HL-60 (cell line): ENCODE measurements around the gene ABCG8.

ENCODE experiments used
- GABPA ChIP-seq: IDR thresholded peaks from 2 replicates; pipeline ENCODE4 v1.6.1; 2012; ENCODE audit warnings: low read depth
- POLR2AphosphoS5 ChIP-seq: IDR thresholded peaks from 2 replicates; pipeline ENCODE4 v1.6.1; 2012; ENCODE audit warnings: low read depth
- SPI1 ChIP-seq: IDR thresholded peaks from 2 replicates; pipeline ENCODE4 v1.6.1; 2012; ENCODE audit warnings: low read depth, mild to moderate bottlenecking, borderline replicate concordance
- TF ChIP-seq, protein P1 (sequence below): IDR thresholded peaks from one replicate; pipeline ENCODE4 v1.5.1; 2011; ENCODE audit warnings: low read length, control low read depth, inconsistent platforms; ENCODE audit not compliant: insufficient read depth
- TF ChIP-seq, protein P2 (sequence below): IDR thresholded peaks from 2 replicates; pipeline ENCODE4 v1.6.1; 2012; ENCODE audit warnings: low read depth; ENCODE audit not compliant: insufficient replicate concordance

DNA sequence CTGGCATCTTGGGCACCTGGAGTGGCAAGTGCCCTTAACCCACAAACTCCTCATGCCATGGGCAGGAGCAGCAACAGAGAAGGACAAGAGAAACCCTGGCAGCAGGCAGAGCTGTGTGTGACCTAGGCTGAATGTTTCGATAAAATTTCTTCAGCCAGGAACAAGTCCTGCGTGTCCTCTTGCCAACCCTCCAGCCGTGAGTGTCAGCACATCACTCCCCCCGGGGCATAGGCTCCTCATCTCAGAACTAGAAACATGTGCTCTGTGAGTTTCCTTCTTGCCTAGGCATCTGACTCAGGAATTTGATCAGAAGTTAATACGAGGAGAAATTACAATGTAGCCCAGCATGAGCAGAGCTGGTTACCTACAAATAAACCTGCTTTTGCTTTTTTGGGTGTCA, 2.2 kb downstream of the ABCG8 start:
- TF ChIP-seq, protein P1, sequence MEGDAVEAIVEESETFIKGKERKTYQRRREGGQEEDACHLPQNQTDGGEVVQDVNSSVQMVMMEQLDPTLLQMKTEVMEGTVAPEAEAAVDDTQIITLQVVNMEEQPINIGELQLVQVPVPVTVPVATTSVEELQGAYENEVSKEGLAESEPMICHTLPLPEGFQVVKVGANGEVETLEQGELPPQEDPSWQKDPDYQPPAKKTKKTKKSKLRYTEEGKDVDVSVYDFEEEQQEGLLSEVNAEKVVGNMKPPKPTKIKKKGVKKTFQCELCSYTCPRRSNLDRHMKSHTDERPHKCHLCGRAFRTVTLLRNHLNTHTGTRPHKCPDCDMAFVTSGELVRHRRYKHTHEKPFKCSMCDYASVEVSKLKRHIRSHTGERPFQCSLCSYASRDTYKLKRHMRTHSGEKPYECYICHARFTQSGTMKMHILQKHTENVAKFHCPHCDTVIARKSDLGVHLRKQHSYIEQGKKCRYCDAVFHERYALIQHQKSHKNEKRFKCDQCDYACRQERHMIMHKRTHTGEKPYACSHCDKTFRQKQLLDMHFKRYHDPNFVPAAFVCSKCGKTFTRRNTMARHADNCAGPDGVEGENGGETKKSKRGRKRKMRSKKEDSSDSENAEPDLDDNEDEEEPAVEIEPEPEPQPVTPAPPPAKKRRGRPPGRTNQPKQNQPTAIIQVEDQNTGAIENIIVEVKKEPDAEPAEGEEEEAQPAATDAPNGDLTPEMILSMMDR = no peak
- TF ChIP-seq POLR2AphosphoS5 (no peak), SPI1 (no peak), GABPA (no peak)
- TF ChIP-seq, protein P2, sequence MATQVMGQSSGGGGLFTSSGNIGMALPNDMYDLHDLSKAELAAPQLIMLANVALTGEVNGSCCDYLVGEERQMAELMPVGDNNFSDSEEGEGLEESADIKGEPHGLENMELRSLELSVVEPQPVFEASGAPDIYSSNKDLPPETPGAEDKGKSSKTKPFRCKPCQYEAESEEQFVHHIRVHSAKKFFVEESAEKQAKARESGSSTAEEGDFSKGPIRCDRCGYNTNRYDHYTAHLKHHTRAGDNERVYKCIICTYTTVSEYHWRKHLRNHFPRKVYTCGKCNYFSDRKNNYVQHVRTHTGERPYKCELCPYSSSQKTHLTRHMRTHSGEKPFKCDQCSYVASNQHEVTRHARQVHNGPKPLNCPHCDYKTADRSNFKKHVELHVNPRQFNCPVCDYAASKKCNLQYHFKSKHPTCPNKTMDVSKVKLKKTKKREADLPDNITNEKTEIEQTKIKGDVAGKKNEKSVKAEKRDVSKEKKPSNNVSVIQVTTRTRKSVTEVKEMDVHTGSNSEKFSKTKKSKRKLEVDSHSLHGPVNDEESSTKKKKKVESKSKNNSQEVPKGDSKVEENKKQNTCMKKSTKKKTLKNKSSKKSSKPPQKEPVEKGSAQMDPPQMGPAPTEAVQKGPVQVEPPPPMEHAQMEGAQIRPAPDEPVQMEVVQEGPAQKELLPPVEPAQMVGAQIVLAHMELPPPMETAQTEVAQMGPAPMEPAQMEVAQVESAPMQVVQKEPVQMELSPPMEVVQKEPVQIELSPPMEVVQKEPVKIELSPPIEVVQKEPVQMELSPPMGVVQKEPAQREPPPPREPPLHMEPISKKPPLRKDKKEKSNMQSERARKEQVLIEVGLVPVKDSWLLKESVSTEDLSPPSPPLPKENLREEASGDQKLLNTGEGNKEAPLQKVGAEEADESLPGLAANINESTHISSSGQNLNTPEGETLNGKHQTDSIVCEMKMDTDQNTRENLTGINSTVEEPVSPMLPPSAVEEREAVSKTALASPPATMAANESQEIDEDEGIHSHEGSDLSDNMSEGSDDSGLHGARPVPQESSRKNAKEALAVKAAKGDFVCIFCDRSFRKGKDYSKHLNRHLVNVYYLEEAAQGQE = no peak
